Sigmoid colon (tissue), 7 donors: Measurements from ENCODE around the gene PPP6R3. TPM values are rescaled to one million over a fixed set of nuclear protein-coding genes. Genes with fewer than 3 reads are reported as not detected.
"Not testable (repeated sequence)": the region's sequence is repeated elsewhere in the genome, so short reads cannot be mapped to it uniquely, and the experiment has no call there.

Experiments
- DNase-seq: peaks from one replicate; pipeline ENCODE4 v3.0.0-alpha.2; 2019
- H3K27ac ChIP-seq, 4 donors: fragments of 200-600 bp; sonication (generic); one replicate each; pipeline ENCODE4 v1.5.1; 2016 to 2019; ENCODE audit warnings: mild to moderate bottlenecking in 1 of 4
- H3K27me3 ChIP-seq, 3 donors: fragments of 200-600 bp; sonication (generic); one replicate each; pipeline ENCODE4 v1.5.1; 2019; ENCODE audit warnings: mild to moderate bottlenecking in 1 of 3
- H3K36me3 ChIP-seq, 4 donors: fragments of 200-600 bp; sonication (generic); one replicate each; pipeline ENCODE4 v1.5.1; 2016 to 2019
- H3K4me1 ChIP-seq, 4 donors: fragments of 200-600 bp; sonication (generic); one replicate each; pipeline ENCODE4 v1.5.1; 2017 to 2019
- H3K4me3 ChIP-seq, 4 donors: fragments of 200-600 bp; sonication (generic); one replicate each; pipeline ENCODE4 v1.5.1; 2017 to 2019; ENCODE audit warnings: mild to moderate bottlenecking in 2 of 4, moderate library complexity in 1 of 4
- H3K9me3 ChIP-seq, 4 donors: fragments of 200-600 bp in 3 of 4; sonication (generic) in 3 of 4; one replicate each; pipeline versions ENCODE4 v1.5.1 to v1.6.1; 2013 to 2019
- EP300 ChIP-seq, 4 donors: sonication (generic); formaldehyde crosslinking; IDR thresholded peaks; one replicate each; pipeline ENCODE4 v1.6.1; 2017; ENCODE audit warnings: antibody characterized with exemption in 4 of 4
- POLR2A ChIP-seq, 2 donors: fragments of 450-650 bp; IDR thresholded peaks; one replicate each; pipeline ENCODE4 v1.6.1; 2016; ENCODE audit warnings: antibody characterized with exemption in 2 of 2, mild to moderate bottlenecking in 2 of 2, moderate library complexity in 2 of 2
- POLR2AphosphoS5 ChIP-seq, 4 donors: sonication (generic); formaldehyde crosslinking; IDR thresholded peaks; one replicate each; pipeline ENCODE4 v1.6.1; 2017; ENCODE audit warnings: antibody characterized with exemption in 4 of 4
- WGBS, 2 donors: extraction: QIAGEN DNeasy Blood & Tissue Kit; methylation state at CpG; one replicate each; pipeline ENCODE4 v1.1.7; 2013; 5-methylcytosine and 5-hydroxymethylcytosine counted together
- intact Hi-C: fragments of 100-400 bp; cut with DNase I; formaldehyde crosslinking; loops from one replicate; pipeline ENCODE4 v1.15.1; 2023
- polyA plus RNA-seq, 3 donors: library from polyadenylated mRNA; stranded (reverse); fragments of 200-250 nt; gene quantifications; one replicate each; pipeline ENCODE4 v1.2.3, GENCODE V29; 2013
- total RNA-seq, 4 donors: library from RNA; depleted of rRNA; stranded (reverse); fragments of >200 nt; gene quantifications; one replicate each; pipeline ENCODE4 v1.1.0, GENCODE V29; 2016
- TF ChIP-seq, protein P1 (sequence below), 4 experiments: fragments of 450-650 bp in 3 of 4; fragments of 200-600 bp in 1 of 4; IDR thresholded peaks; one replicate each; pipeline ENCODE4 v1.5.1; 2016 to 2019; ENCODE audit warnings: antibody characterized with exemption in 4 of 4, mild to moderate bottlenecking in 3 of 4, moderate library complexity in 2 of 4
- donor health status: healthy with polysubstance abuse.
- donor health status: Bipolar disorder and iron deficiency.
- donor health status: healthy.

PPP6R3 gene
- total and polyA plus RNA-seq, 7 donors: 24.0 to 157 (median 133) TPM

- 24 to 52% methylated on average over 6 of the region's 6 CpGs for WGBS, 2 donors
- no peaks in the 10 kb centered on the region for H3K36me3 ChIP-seq
- H3K27me3 ChIP-seq: no peaks in the 10 kb centered on the region
- TF ChIP-seq, protein P1, sequence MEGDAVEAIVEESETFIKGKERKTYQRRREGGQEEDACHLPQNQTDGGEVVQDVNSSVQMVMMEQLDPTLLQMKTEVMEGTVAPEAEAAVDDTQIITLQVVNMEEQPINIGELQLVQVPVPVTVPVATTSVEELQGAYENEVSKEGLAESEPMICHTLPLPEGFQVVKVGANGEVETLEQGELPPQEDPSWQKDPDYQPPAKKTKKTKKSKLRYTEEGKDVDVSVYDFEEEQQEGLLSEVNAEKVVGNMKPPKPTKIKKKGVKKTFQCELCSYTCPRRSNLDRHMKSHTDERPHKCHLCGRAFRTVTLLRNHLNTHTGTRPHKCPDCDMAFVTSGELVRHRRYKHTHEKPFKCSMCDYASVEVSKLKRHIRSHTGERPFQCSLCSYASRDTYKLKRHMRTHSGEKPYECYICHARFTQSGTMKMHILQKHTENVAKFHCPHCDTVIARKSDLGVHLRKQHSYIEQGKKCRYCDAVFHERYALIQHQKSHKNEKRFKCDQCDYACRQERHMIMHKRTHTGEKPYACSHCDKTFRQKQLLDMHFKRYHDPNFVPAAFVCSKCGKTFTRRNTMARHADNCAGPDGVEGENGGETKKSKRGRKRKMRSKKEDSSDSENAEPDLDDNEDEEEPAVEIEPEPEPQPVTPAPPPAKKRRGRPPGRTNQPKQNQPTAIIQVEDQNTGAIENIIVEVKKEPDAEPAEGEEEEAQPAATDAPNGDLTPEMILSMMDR (IDR thresholded peaks at IDR 0.05): peak in 1 of 4 experiments; percentile 5
- no peak for TF ChIP-seq POLR2AphosphoS5 (IDR thresholded peaks at IDR 0.05)
- no peak overlapping the region for H3K4me3 ChIP-seq
- intact Hi-C loops: no loop called here
- H3K27ac ChIP-seq: no peak overlapping the region
- H3K4me1 ChIP-seq: no peaks in the 10 kb centered on the region
- DNase-seq: no peak
- H3K9me3 ChIP-seq: no peaks in the 10 kb centered on the region
Measured at GRCh38 chr11:68632802-68633201, 172.2 kb downstream of the PPP6R3 start.

GRCh38 chr11:68634606-68635005 lies 174.1 kb downstream of the PPP6R3 start:
- DNase-seq, H3K27ac ChIP-seq, H3K36me3 ChIP-seq, H3K4me3 ChIP-seq, intact Hi-C loops, H3K27me3 ChIP-seq, H3K9me3 ChIP-seq, H3K4me1 ChIP-seq: not testable (repeated sequence)
- WGBS, 2 donors: 60 to 71% methylated on average over 7 of the region's 7 CpGs

GRCh38 chr11:68635172-68635571 lies 174.6 kb downstream of the PPP6R3 start:
- H3K4me3 ChIP-seq, H3K9me3 ChIP-seq, DNase-seq, H3K36me3 ChIP-seq, H3K4me1 ChIP-seq, H3K27me3 ChIP-seq, H3K27ac ChIP-seq, intact Hi-C loops: not testable (repeated sequence)
- WGBS, 2 donors: 71 to 80% methylated on average over 6 of the region's 7 CpGs

- not testable (repeated sequence) for DNase-seq, H3K27ac ChIP-seq
- WGBS, 2 donors: 85 to 86% methylated on average over 10 of the region's 10 CpGs
Measured at GRCh38 chr11:68635883-68636282, 175.3 kb downstream of the PPP6R3 start.

DNA sequence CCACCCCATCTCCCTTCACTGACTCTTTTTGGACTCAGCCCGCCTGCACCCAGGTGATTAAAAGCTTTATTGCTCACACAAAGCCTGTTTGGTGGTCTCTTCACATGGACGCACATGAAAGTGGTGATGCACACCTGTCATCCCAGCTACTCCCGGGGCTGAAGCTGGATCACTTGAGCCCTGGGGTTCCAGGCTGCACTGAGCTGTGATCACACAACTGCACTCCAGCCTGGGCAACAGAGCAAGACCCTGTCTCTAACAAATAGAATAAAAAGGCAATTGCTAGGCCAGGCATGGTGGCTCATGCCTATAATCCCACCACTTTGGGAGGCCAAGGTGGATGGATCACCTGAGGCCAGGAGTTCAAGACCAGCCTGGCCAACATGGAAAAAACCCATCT lies 178.8 kb downstream of the PPP6R3 start:
- H3K4me1 ChIP-seq, intact Hi-C loops, H3K27ac ChIP-seq, H3K9me3 ChIP-seq, DNase-seq, H3K4me3 ChIP-seq, H3K36me3 ChIP-seq: not testable (repeated sequence)
- WGBS, 2 donors: 41 to 63% methylated on average over 3 of the region's 3 CpGs
- peaks cover 0 to 24% (median 0%) of the 10 kb centered on the region in 3 donors for H3K27me3 ChIP-seq

More at GRCh38 chr11:68635883-68636282, 175.3 kb downstream of the PPP6R3 start:
- H3K4me1 ChIP-seq, intact Hi-C loops, H3K9me3 ChIP-seq, H3K4me3 ChIP-seq, H3K27me3 ChIP-seq, H3K36me3 ChIP-seq: not testable (repeated sequence)

DNA sequence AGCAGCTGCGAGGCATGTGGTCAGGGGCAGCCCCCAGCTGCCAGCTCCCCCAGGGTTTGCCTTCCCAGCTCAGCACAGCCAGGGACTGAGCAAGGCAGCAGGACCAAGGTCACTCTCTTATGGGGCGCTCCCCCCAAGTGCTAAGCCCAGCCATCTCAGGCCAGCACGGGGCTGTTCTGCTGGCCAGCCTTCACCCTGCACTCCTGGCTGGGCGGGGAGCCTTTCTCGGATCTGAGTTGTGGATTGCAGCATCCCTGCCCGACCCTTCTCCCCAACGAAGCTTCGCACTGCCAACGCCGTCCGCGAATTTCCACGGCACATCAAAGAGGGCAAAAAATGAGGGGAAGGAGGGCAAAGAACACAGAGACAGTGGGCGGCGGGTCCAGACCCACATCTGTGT lies 181.3 kb downstream of the PPP6R3 start:
- DNase-seq: no peak
- Histone ChIP-seq H3K27ac (no peak overlapping the region), H3K27me3 (peaks cover 0 to 24% (median 0%) of the 10 kb centered on the region in 3 donors), H3K9me3 (peaks cover 0 to 8% (median under 1%) of the 10 kb centered on the region in 4 donors), H3K4me1 (no peaks in the 10 kb centered on the region), H3K36me3 (no peaks in the 10 kb centered on the region), H3K4me3 (no peak overlapping the region)
- intact Hi-C loops: no loop called here
- no peak for TF ChIP-seq EP300 (IDR thresholded peaks at IDR 0.05)
- no peak for TF ChIP-seq POLR2A (IDR thresholded peaks at IDR 0.05)
- TF ChIP-seq, protein P1 (IDR thresholded peaks at IDR 0.05): no peak
- no peak for TF ChIP-seq POLR2AphosphoS5 (IDR thresholded peaks at IDR 0.05)
- 85 to 88% methylated on average over 15 of the region's 15 CpGs for WGBS, 2 donors

GRCh38 chr11:68643585-68643984 lies 183.0 kb downstream of the PPP6R3 start:
- no peak for DNase-seq
- Histone ChIP-seq H3K4me1 (no peaks in the 10 kb centered on the region), H3K4me3 (no peak overlapping the region), H3K36me3 (no peaks in the 10 kb centered on the region), H3K27ac (no peak overlapping the region), H3K27me3 (peaks cover 0 to 24% (median 0%) of the 10 kb centered on the region in 3 donors), H3K9me3 (peaks cover 0 to 13% (median 3%) of the 10 kb centered on the region in 4 donors)
- WGBS, 2 donors: 28 to 58% methylated on average over 12 of the region's 12 CpGs
- intact Hi-C loops: no loop called here
- TF ChIP-seq EP300 (IDR thresholded peaks at IDR 0.05) (no peak), POLR2AphosphoS5 (IDR thresholded peaks at IDR 0.05) (no peak)
